Endodermal cell (in vitro differentiated cells): ENCODE results near the gene PAX7. TPM values are rescaled to one million over a fixed set of nuclear protein-coding genes. Genes with fewer than 3 reads are reported as not detected.
A peak's percentile ranks its signal among the peaks of the same experiment; 100 is the strongest.

ENCODE experiments used
- DNase-seq: peaks from one replicate; pipeline ENCODE4 v3.0.0-alpha.2; 2017
- H3K27ac ChIP-seq: 2 replicates; pipeline ENCODE4 v1.5.1; 2013; ENCODE audit warnings: mild to moderate bottlenecking, low read depth, low read length, moderate library complexity
- H3K27me3 ChIP-seq: 2 replicates; pipeline ENCODE4 v1.6.1; 2013; ENCODE audit warnings: mild to moderate bottlenecking, low read length, moderate library complexity; ENCODE audit not compliant: insufficient read depth, control insufficient read depth, poor library complexity, severe bottlenecking
- H3K36me3 ChIP-seq: 2 replicates; pipeline ENCODE4 v1.7.0; 2013; ENCODE audit warnings: mild to moderate bottlenecking, low read length, moderate library complexity; ENCODE audit not compliant: control insufficient read depth, insufficient read depth
- H3K4me1 ChIP-seq: one replicate; pipeline ENCODE4 v1.7.0; 2013; ENCODE audit warnings: low read length; ENCODE audit not compliant: control insufficient read depth, insufficient read depth
- H3K4me3 ChIP-seq: 2 replicates; pipeline ENCODE4 v1.5.1; 2013; ENCODE audit warnings: mild to moderate bottlenecking, low read length, moderate library complexity
- H3K9ac ChIP-seq: 2 replicates; pipeline ENCODE4 v1.6.1; 2013; ENCODE audit warnings: mild to moderate bottlenecking, low read length, moderate library complexity; ENCODE audit not compliant: poor library complexity, severe bottlenecking; ENCODE audit errors: extremely low read depth
- H3K9me3 ChIP-seq: 2 replicates; pipeline ENCODE4 v1.6.1; 2013; ENCODE audit warnings: mild to moderate bottlenecking, low read length, moderate library complexity; ENCODE audit not compliant: control insufficient read depth
- H3K27ac Mint-ChIP-seq: 2 replicates; pipeline ENCODE4 v1.8.0; 2020; ENCODE audit warnings: mixed read lengths
- H3K27me3 Mint-ChIP-seq: 2 replicates; pipeline ENCODE4 v1.8.0; 2021; ENCODE audit warnings: mild to moderate bottlenecking, mixed read lengths; ENCODE audit not compliant: insufficient read depth
- H3K36me3 Mint-ChIP-seq: 2 replicates; pipeline ENCODE4 v1.8.0; 2020; ENCODE audit warnings: low read depth, mixed read lengths
- H3K4me1 Mint-ChIP-seq: 2 replicates; pipeline ENCODE4 v1.8.0; 2020; ENCODE audit warnings: mixed read lengths
- H3K4me3 Mint-ChIP-seq: 2 replicates; pipeline ENCODE4 v1.8.0; 2020; ENCODE audit warnings: mild to moderate bottlenecking, moderate library complexity, mixed read lengths
- H3K9me3 Mint-ChIP-seq: 2 replicates; pipeline ENCODE4 v1.8.0; 2020; ENCODE audit warnings: mild to moderate bottlenecking, mixed read lengths
- WGBS, 2 experiments: methylation state at CpG; one replicate each; pipeline versions ENCODE4 v1.1.5 to v1.1.7; 2013; ENCODE audit warnings: missing lambda C conversion rate in 2 of 2, mixed read lengths in 1 of 2; ENCODE audit not compliant: insufficient coverage in 1 of 2, insufficient read length in 1 of 2; 5-methylcytosine and 5-hydroxymethylcytosine counted together
- total RNA-seq, 2 donors: library from RNA; stranded (reverse); fragmentation: NEBNext Ultra II Directional in 1 of 2; extraction: Animal tissue kit (Norgen Biotek cat#: 25700) in 1 of 2; gene quantifications; 2 replicates in 1 of 2; 3 replicates in 1 of 2; pipeline ENCODE4 v1.2.1, GENCODE V29; 2021
- TF ChIP-seq, protein P1 (sequence below): fragments of 200-600 bp; sonication (generic); conservative IDR thresholded peaks from 2 replicates; pipeline ENCODE4 v1.5.0; 2021; ENCODE audit warnings: antibody characterized with exemption, mild to moderate bottlenecking

Gene PAX7
- total RNA-seq, 2 donors from 2014 or later = 2.2 to 2.4 TPM

DNA sequence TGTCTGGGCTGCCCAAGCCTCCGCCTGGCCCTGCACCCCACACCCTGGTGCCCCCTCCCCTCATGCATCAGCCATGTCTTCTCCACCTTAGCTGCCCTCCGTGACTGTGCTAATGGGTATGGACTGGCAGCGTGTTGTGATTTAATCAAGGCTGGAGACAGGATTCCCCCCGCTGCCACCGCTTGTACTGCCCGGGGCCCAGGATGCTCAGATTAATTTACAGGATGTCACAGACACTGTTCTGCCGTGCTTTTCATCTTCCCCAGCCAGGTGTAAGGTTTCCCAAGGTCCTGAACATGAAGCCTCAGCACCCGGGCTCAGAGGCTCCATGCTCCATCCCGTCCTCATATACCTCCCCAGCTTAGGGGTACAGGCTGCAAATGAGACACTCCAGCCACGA is 162.5 kb downstream of the PAX7 start:
- H3K36me3 ChIP-seq = no peaks in the 10 kb centered on the region
- no peak overlapping the region for H3K4me3 ChIP-seq
- Mint-ChIP-seq H3K4me3 (no peak overlapping the region), H3K27me3 (peaks cover 27% of the 10 kb centered on the region), H3K4me1 (peaks cover 18% of the 10 kb centered on the region), H3K27ac (no peak overlapping the region), H3K9me3 (peaks cover 11% of the 10 kb centered on the region), H3K36me3 (no peaks in the 10 kb centered on the region)
- peaks cover 11% of the 10 kb centered on the region for H3K4me1 ChIP-seq
- H3K27ac ChIP-seq = no peak overlapping the region
- H3K9ac ChIP-seq = no peak overlapping the region
- WGBS, 2 experiments = 93% methylated on average over 7 to 10 of the region's 10 CpGs
- TF ChIP-seq, protein P1, sequence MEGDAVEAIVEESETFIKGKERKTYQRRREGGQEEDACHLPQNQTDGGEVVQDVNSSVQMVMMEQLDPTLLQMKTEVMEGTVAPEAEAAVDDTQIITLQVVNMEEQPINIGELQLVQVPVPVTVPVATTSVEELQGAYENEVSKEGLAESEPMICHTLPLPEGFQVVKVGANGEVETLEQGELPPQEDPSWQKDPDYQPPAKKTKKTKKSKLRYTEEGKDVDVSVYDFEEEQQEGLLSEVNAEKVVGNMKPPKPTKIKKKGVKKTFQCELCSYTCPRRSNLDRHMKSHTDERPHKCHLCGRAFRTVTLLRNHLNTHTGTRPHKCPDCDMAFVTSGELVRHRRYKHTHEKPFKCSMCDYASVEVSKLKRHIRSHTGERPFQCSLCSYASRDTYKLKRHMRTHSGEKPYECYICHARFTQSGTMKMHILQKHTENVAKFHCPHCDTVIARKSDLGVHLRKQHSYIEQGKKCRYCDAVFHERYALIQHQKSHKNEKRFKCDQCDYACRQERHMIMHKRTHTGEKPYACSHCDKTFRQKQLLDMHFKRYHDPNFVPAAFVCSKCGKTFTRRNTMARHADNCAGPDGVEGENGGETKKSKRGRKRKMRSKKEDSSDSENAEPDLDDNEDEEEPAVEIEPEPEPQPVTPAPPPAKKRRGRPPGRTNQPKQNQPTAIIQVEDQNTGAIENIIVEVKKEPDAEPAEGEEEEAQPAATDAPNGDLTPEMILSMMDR = no peak
- H3K27me3 ChIP-seq = no peaks in the 10 kb centered on the region
- no peak for DNase-seq
- no peaks in the 10 kb centered on the region for H3K9me3 ChIP-seq

DNA sequence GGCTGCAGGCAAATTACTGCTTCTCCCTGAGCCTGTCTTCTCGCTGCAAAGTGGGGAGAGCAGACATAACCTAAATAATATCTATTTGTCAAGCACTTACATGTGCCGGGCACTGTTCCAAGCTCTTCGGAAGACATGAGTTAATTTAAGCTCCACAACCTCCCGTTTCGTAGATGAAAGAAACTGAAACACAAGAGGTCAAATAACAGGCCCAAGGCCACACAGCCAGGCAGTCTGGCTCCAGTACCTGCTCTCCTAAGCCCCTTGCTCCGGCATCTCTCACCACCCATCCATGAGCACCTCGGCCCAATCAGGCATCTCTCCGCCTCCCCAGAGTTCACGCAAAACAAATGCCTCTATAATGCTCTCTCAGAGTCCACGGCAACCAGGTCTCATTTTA is 163.4 kb downstream of the PAX7 start:
- Mint-ChIP-seq H3K36me3 (no peaks in the 10 kb centered on the region), H3K27ac (peak overlapping the region; percentile 5), H3K4me1 (peaks cover 18% of the 10 kb centered on the region), H3K9me3 (peaks cover 11% of the 10 kb centered on the region), H3K27me3 (peaks cover 27% of the 10 kb centered on the region), H3K4me3 (no peak overlapping the region)
- TF ChIP-seq, protein P1 = no peak
- Histone ChIP-seq H3K27me3 (no peaks in the 10 kb centered on the region), H3K9me3 (no peaks in the 10 kb centered on the region), H3K27ac (no peak overlapping the region), H3K4me3 (no peak overlapping the region), H3K36me3 (no peaks in the 10 kb centered on the region), H3K9ac (no peak overlapping the region), H3K4me1 (peaks cover 11% of the 10 kb centered on the region)
- DNase-seq = no peak
- WGBS, 2 experiments = 93 to 95% methylated on average over 6 to 10 of the region's 10 CpGs

DNA sequence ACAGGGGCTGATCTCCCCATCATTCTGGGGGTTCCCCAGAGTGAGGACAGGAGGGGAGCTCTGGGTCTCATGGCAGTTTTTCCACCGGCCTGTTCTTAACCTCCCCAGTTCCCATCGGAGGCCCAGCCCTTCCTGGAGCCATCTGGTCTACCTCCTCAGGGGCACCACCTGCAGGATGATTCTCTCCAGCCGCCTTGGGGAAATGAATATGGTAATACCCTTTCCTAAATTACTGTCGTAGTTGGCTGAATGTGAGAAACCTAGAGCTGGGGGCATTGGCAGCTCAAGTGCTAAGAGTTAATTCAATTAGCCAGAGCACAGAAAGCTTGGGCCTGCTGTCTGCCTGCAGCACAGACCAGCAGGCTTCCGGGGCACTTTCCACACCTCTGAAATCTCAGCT is 163.9 kb downstream of the PAX7 start:
- TF ChIP-seq, protein P1 = peak; percentile 82

More for the DNA sequence above, 163.9 kb downstream of the PAX7 start:
- no peak overlapping the region for H3K9ac ChIP-seq
- Mint-ChIP-seq H3K4me3 (no peak overlapping the region), H3K4me1 (peaks cover 23% of the 10 kb centered on the region), H3K36me3 (no peaks in the 10 kb centered on the region), H3K27ac (peak overlapping the region; percentile 5), H3K27me3 (peaks cover 27% of the 10 kb centered on the region), H3K9me3 (peaks cover 11% of the 10 kb centered on the region)
- peak; percentile 92 for DNase-seq
- no peaks in the 10 kb centered on the region for H3K27me3 ChIP-seq
- no peak overlapping the region for H3K27ac ChIP-seq
- H3K9me3 ChIP-seq = no peaks in the 10 kb centered on the region
- 0 to 27% methylated on average over 1 to 5 of the region's 5 CpGs for WGBS, 2 experiments
- peaks cover 11% of the 10 kb centered on the region for H3K4me1 ChIP-seq
- H3K4me3 ChIP-seq = no peak overlapping the region
- H3K36me3 ChIP-seq = no peaks in the 10 kb centered on the region
